Adipose tissue (tissue), 3 donors: ENCODE results near the gene ARHGEF28. TPM values are rescaled to one million over a fixed set of nuclear protein-coding genes. Genes with fewer than 3 reads are reported as not detected.

Source experiments
- H3K27ac ChIP-seq: one replicate; pipeline ENCODE4 v1.5.1; 2013; ENCODE audit warnings: low read depth, low read length
- WGBS, 3 donors: extraction: QIAGEN DNeasy Blood & Tissue Kit; methylation state at CpG; one replicate each; pipeline ENCODE4 v1.1.7; 2013; 5-methylcytosine and 5-hydroxymethylcytosine counted together
- polyA plus RNA-seq, 3 donors: library from polyadenylated mRNA; stranded (reverse); fragments of 200-250 nt; gene quantifications; one replicate each; pipeline ENCODE4 v1.2.3, GENCODE V29; 2013
- donor health status: healthy with polysubstance abuse.
- donor health status: Bipolar disorder and iron deficiency.
- donor health status: healthy.

Gene ARHGEF28
- polyA plus RNA-seq, 3 donors: 1.9 to 11.6 (median 5.5) TPM

GRCh38 chr5:73619606-73620333, 6.2 kb upstream of the ARHGEF28 start:
- H3K27ac ChIP-seq: no peak overlapping the region
- WGBS, 3 donors: 64 to 72% (median 68%) methylated on average over 4 of the region's 4 CpGs

DNA sequence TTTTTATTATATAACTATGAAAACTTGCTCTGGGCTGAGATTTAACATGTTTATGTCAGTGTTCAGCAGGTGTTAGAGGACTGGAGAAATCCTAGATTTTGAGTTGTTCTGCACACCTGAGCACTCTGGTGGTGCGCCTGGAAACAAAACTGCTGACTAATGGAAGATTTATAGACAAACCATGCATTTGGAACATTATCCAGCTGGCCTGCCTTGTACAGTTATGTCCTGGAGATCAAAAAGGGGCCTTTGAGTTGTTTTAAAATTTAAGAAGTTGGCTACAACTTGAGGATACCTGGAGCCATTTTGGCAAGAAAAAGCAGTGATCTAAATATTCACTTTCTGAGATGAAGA, 5.7 kb upstream of the ARHGEF28 start:
- H3K27ac ChIP-seq: no peak overlapping the region
- WGBS, 3 donors: 58 to 92% (median 82%) methylated on average over 1 of the region's 1 CpG

DNA sequence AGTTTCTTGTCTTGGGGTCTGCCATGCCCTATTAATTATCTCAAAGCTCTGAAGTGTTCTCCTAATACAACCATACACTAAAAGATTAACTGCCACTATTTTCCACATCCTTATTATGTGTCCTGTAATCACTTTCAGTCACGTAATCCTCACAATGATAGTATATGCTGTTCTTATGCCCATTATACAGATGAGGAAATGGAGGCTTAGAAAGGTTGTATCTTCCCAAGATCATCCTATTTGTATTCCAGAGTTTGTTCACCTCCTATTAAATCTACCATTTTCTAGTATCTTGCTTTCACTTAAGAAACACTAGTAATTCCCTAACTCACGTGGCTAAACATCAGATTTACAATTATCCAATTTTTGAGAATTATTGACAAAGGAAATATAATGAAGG, 2.9 kb upstream of the ARHGEF28 start:
- WGBS, 3 donors: 68 to 95% (median 94%) methylated on average over 2 of the region's 2 CpGs
- no peak overlapping the region for H3K27ac ChIP-seq

GRCh38 chr5:73623901-73624404, 2.0 kb upstream of the ARHGEF28 start:
- WGBS, 3 donors: 21 to 79% (median 70%) methylated on average over 2 of the region's 2 CpGs
- H3K27ac ChIP-seq: no peak overlapping the region

DNA sequence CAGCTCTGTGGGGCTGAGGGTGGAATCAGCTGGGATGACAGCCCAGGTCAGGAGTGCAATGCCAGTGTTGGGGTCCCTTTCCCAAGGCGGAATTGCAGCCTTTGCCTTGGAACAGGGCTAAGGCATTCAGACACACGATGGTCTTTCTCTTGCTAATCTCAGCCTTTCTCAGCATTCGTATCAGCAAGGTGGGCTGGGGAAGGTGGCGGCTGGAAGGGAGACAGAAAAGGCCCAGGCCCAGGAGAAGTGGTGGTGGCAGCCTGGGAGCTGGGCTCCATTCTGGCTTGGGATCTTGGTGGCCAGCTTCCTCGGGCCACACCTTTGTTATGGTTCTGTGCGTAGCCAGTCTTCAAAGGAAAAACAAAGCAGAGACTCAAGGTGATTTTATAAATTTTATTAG, 1.1 kb upstream of the ARHGEF28 start:
- 68 to 88% (median 83%) methylated on average over 6 of the region's 6 CpGs for WGBS, 3 donors
- H3K27ac ChIP-seq: no peak overlapping the region

DNA sequence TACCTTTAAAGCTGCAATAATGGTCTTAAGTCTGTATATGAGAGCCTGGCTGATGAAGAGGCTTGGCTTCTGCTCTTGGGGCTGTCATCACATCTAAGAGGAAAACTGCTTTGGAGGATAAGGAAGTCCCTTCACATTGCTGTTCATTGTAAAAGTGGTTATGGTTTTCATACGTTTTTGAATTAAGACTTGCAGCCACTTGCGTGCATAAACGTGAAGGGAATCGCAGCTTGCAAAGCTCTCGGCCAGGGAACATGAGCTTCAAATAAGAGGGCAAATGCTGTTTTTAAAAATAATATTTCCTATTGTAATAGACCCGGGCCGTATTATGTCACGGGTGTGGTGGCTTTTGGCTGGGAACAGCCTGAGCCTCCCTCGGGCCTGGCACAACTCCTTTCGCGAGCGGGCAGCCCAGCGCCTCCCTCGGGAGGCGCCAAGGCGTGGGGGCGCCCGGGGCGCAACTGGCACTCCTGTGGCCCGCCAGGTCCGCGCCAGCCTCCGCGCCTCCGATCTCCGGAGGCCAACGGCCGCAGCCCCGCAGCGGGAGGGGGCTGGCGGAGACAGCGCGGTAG, 538 bp upstream of the ARHGEF28 start:
- no peak overlapping the region for H3K27ac ChIP-seq
- 1 to 3% (median 2%) methylated on average over 27 to 33 of the region's 33 CpGs for WGBS, 3 donors

- no peak overlapping the region for H3K27ac ChIP-seq
- 36 to 78% (median 71%) methylated on average over 14 of the region's 14 CpGs for WGBS, 3 donors
Measured at GRCh38 chr5:73626814-73627313, 868 bp downstream of the ARHGEF28 start.

GRCh38 chr5:73629456-73629855, 3.5 kb downstream of the ARHGEF28 start:
- no peak overlapping the region for H3K27ac ChIP-seq

DNA sequence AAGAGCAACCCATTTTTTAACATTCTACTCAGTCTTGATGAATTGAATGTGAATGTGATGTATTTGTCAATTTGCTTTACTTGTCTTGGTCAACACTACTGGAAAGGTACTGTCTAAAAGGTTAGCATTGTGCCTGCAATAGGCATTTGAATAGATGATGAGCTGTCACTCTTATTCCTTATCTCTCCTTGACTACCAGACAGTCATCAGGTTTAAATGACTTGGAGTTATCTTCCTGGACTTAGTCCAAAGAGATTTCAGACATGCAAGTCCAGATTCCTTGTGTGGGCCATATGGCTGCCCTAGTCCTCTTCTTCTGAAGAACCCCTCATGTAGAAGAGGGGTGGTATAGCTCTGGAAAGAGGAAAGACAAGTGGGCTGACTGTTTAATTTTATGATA, 4.8 kb downstream of the ARHGEF28 start:
- no peak overlapping the region for H3K27ac ChIP-seq

DNA sequence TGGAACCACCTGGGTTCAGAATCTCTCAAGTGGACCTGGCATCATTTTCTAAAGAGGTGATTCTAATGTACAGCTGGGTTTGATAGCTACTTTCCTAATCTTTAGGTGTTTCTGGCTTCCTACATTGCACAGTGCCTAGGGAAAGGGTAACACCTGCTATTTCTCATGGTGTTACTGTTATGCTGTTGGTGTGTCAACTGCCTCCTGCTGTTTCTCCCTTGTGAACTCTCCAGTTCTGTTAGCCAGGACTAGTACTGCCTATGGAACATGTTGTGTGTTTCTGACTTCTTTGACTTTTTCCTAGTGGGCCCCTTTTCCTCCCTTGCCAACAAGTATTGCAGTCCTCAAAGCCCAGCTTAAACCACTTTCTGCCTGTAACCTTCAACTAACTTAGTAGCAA, 5.5 kb downstream of the ARHGEF28 start:
- H3K27ac ChIP-seq: no peak overlapping the region

DNA sequence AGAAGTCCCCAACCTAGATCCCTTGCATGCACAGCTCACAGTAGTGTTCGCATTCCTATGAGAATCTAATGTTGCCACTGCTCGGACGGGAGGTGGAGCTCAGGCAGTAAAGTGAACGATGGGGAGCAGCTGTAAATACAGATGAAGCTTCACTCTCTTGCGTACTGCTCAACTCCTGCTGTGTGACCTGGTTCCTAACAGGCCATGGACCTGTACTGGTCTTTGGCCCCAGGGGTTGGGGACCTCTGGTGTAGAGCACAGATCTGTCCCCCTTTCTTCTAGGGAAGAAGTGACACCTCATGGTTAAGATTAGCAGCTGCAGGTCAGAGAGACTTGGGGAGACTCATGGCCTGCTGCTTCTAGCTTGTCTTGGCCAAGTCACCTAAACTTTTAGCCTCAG, 7.1 kb downstream of the ARHGEF28 start:
- no peak overlapping the region for H3K27ac ChIP-seq
- 67 to 92% (median 76%) methylated on average over 5 of the region's 5 CpGs for WGBS, 3 donors

DNA sequence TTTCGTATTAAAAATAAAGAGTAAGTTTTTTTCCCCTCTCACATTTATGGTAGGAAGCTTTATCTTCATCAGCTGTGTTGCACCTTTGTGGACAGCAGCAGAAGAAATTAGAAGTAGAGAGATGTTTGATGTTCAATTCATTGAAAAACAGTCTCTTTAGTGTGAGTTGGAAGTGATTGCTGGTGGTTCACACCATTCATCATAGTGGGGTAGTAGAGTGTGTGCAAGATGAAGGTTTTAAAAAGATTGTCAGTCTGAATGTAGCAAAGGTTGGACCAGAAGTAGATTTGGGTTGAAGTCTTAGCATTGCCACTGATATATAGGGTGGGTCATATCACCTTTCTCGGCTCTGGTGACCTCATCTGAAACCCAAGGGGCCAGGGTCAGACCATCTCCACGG, 10.4 kb downstream of the ARHGEF28 start:
- 77 to 83% (median 83%) methylated on average over 3 of the region's 3 CpGs for WGBS, 3 donors
- no peak overlapping the region for H3K27ac ChIP-seq

DNA sequence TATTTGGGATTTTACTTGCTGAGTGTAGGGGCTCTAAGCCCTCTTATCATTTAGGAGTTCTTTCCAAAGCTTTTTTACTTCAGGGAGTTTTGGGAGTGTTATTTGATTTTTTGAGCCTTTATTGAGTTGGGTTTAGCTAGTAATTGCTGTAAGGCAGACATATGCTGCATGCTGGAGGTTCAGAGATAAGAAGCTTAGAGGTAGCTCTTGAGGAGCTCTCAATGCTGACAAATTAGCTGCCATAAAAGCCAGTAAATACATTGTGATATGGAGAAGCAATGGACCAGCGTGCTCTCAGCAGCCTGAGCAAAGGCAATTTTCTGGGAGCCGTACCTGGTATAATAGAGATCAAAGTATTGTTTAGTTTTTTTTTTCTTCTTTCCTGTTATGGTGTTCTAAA, 11.6 kb downstream of the ARHGEF28 start:
- H3K27ac ChIP-seq: no peak overlapping the region
- WGBS, 3 donors: 73 to 90% (median 74%) methylated on average over 2 of the region's 2 CpGs

DNA sequence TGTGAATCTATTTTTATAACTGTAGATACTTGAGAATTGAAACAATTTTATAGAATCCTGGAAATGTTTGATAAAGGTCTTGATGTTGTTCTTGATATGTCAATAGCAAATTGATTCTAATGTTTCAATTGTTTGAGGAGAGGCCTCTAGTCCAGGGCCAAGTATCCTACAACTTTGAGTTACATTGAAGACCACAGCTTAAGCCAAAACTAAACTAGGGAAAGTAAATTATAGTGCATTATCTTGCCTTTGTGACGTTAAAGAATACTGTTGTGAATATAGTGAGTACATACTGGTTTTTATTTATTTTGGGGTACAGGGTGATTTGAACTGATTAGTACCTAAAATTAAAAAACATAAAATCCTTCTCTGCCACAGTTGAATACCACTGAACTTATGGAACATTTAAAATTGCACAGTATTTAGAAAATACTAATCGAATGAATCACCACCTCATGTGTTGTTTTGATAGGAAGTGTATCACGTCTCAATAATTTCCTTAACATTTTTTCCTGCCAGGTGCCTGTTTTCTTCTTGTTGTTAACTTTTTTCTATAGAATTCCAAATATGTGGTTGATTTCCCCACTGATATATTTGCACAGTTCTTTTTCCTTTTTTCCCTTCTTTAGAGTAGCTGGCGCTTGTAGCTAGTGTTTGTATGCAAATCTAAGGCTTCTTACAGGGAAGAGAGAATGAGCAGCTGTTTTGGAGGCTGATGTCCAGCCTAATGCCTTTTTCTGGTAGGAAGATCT, 12.5 kb downstream of the ARHGEF28 start:
- WGBS, 3 donors: 50 to 69% (median 59%) methylated on average over 4 of the region's 4 CpGs

DNA sequence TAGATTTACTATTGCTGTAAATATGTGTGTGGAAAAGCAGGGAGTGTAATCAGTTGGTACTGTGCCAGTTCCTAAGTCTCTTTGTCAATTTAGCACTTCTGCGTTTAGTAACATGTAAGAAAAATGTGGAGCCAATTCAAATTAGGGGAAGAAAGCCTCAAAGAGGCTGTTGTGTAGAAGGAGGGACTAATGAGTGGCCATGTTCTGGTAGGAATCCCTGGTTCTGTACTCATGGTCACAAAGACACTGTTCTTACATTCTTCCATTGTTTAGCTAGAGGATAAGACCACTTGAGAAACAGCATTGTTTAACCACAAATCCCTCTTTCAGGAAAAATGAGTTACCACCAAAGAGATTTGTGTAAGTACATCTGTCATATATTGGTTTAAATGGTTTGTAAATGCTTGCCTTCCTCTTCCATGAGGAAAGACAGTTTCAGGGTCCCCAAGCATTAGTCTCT, 14.9 kb downstream of the ARHGEF28 start:
- no peak overlapping the region for H3K27ac ChIP-seq
- 0 to 11% (median 9%) methylated on average over 1 of the region's 1 CpG for WGBS, 3 donors

More for the DNA sequence above, 12.5 kb downstream of the ARHGEF28 start:
- H3K27ac ChIP-seq: no peak overlapping the region

DNA sequence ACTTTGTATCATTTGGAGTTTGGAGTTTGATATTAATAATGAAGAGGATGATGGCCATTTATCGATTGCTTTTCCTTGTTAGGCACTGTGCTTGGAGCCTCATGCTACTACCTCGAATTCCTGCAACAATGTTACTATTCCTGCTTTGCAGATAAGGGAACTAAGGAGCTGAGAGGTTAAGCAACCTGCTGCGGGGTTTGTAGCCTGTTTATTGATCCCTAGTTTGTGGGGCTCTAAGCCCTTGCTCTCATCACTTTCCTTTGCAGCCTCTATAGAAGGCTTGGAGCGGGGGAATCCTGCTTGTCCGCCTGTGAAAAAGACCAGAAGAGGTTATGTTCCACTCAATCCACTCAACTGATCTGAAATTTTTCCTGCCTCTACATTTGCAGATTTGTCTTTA, 15.8 kb downstream of the ARHGEF28 start:
- H3K27ac ChIP-seq: no peak overlapping the region
- 58 to 78% (median 77%) methylated on average over 5 of the region's 5 CpGs for WGBS, 3 donors

- WGBS, 3 donors: 52 to 92% (median 88%) methylated on average over 4 of the region's 4 CpGs
- H3K27ac ChIP-seq: no peak overlapping the region
Measured at GRCh38 chr5:73642344-73642743, 16.3 kb downstream of the ARHGEF28 start.

GRCh38 chr5:73644385-73644963, 18.5 kb downstream of the ARHGEF28 start:
- 42 to 75% (median 66%) methylated on average over 3 of the region's 3 CpGs for WGBS, 3 donors
- H3K27ac ChIP-seq: no peak overlapping the region

DNA sequence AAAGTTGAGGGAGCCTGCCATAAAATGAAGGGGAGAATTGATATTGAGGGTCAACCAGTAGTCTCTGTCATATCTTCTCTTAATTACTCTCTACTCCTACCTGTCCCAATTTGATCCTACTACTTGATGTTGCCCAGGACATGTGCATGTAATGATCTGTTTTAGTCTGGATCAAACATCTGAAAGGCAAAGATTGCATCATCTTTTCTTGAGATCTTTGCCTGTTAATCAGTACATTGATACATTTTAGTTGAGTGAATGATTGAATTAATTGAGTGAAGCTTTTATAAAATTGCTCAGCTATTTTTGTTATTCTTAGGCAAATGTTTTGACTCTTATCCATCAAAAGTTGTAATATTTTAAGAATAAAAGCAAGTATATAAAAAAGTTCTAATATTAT, 21.7 kb downstream of the ARHGEF28 start:
- no peak overlapping the region for H3K27ac ChIP-seq
